GM21390 (cell line): ENCODE data around the gene HHAT.
"Not testable (repeated sequence)": the region's sequence is repeated elsewhere in the genome, so short reads cannot be mapped to it uniquely, and the experiment has no call there.

Experiments used
- ATAC-seq: cut with Tn5 transposase; IDR thresholded peaks from one replicate; pipeline ENCODE4 v1.9.1; 2021; ENCODE audit not compliant: unreplicated experiment

Gene HHAT

DNA sequence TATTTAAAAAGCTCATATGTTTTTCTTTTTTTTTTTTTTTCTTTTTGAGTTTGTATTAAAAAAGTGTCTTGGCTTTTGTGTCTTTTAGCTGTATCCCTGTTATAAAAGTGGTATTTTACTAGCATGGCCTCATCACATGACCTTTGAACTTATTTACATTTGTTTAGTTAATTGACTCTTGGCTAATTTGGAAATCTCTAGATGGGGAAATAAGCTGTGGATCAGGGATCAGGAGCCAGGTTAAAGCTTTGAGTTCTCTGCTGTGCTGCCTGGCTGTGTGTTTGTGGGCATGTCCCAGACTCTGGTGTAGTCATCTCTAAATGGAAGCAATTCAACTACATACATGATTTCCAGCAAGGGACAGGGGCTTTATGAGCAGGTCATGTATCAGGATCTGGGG lies 56.5 kb downstream of the HHAT start:
- ATAC-seq, result no peak

DNA sequence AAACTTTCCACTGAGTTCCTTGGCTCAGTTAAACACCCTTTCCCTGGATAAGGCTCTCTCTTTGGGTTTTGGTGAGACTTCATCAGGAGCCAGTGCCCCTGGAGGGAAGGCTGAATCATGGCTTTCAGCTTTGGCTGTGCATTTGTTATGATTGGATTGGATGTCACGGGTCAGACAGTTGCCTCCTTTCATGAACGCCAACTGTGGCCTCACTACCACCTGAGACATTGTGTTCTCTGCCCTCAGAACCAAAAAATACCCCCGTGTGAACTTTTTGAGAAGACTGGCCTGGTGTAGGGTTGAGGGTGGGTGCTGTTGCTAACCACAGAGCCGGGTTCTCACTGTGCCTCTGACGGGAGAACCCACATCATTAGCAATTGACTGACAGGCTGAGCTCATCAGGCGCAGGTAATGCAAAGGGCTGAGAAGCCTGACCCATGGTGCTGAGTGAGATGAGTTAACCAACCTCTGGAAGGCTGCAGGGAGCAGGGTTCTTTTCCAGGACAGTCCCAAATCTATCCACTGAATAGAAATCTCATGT lies 65.6 kb downstream of the HHAT start:
- no peak for ATAC-seq

- ATAC-seq, result no peak
Measured at GRCh38 chr1:210396541-210396940, 67.8 kb downstream of the HHAT start.

DNA sequence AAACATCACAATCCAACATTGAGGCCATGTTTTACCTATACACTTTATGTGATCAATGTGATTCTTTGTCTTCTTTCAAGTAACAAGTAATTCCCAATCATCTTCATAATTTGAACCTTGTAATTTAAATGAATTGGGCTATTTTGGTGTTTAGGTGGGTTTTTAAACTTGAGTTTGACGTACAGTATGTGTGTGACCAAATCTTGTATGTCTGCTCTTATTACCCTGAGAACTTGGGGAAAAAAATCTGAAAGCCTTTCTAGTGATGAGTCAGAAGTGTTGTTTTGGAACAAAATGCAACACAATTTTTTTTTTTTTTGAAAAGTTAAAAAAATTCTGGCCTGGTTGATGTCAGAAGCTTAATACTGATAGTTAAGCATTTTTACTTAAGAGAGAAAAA lies 68.5 kb downstream of the HHAT start:
- ATAC-seq, result no peak

DNA sequence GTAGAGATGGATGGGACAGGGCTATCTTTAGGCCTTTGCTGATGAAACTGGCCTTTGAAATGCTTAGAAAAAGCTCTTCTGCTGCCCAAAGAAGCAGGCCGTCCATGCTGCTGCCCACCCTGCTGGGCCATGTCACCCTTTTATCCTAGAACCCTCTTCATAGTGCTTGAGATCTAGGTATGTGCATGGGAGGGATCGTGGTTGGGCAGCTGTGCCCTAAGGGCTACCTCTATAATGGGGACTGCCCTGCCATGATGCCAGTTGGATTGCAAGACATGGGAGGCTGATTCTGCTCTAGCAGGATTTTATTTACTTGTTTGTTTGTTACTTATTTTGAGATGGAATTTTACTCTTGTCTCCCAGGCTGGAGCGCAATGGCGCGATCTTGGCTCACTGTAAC lies 69.0 kb downstream of the HHAT start:
- no peak for ATAC-seq

GRCh38 chr1:210398466-210398865 lies 69.8 kb downstream of the HHAT start:
- no peak for ATAC-seq

- peak; percentile 96 for ATAC-seq
Measured at GRCh38 chr1:210400043-210400840, 71.5 kb downstream of the HHAT start.

- ATAC-seq, result no peak
Measured at GRCh38 chr1:210402560-210402959, 73.9 kb downstream of the HHAT start.

DNA sequence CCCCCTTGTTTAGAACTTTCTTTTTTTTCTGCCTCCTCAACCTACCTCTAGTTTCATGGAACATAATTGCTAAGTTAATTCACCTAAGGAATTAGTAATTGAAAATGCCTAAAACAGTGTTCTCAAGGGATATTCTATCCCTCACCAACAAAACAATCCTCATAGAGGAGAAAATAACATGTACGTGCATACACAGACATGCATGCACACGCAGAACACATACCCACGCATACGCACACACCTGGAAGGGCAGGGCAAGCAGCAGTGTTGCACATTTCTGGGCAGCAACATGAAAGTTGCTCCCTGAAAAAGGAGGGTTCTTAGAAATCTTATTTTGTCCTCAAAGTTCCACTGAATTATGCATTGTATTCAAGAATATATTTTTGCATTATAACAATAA lies 76.6 kb downstream of the HHAT start:
- ATAC-seq, result no peak

DNA sequence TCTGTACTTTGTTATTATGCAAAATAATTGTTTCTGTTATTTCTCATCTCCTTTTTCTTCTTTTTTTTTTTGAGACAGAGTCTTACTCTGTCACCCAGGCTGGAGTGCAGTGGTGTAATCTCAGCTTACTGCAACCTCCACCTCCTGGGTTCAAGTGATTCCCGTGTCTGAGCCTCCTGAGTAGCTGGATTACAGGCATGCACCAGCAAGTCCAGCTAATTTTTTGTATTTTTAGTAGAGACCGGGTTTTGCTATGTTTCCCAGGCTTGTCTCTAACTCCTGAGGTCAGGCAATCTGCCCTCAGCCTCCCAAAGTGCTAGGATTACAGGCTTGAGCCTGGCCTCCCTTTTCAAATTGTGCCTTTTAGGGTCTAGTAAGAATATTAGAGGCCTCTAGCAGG lies 77.6 kb downstream of the HHAT start:
- ATAC-seq, result not testable (repeated sequence)

GRCh38 chr1:210407207-210407886 lies 78.6 kb downstream of the HHAT start:
- peak; percentile 82 for ATAC-seq

DNA sequence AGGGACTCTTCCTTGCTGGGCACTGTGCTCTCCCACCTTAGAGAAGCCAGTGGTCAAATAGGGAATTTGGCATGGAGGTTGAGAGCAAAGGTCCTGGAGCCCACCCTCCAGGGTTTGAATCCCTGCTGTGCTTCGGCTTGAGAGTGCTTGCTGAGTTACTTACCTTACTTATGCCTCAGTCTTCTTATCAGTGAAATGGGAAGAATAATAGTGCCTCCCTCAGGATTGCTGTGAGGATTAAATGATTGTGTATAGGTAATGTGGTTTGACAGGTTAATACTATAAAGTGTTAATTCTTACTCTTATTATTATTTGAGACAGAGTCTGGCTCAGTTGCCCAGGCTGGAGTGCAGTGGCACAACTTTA lies 79.2 kb downstream of the HHAT start:
- no peak for ATAC-seq

DNA sequence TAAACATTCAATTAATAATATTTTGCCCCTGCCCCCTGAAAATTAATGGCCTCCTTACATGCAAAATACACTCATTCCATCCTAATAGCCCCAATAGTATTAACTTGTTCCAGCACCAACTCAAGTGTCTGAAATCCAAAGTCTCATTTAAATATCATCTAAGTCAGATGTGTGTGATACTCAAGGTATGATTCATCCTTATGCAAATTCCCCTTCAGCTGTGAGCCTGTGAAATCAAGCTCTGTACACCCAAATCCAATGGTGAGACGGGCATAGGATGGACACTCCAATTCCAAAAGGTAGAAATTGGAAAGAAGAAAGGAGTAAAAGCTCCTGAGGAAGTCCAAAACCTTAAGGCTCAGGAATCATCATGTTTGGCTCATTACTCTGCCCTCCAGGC lies 83.5 kb downstream of the HHAT start:
- no peak for ATAC-seq

DNA sequence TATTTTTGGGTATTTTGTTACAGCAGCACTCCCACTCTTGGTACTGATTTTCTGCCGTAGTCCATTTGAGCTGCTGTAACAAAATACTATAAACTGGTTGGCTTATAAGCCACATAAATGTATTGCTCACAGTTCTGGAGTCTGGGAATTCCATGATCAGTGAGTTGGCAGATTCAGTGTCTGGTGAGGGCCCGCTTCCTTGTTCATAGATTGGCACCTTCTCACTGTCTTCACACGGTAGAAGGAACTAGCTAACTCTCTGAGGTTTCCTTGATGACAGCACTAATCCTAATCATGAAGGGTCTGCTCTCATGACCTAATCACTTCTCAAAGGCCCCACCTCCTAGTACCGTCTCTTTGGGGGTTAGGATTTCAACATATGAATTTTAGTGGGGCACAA lies 85.2 kb downstream of the HHAT start:
- no peak for ATAC-seq

- ATAC-seq, result no peak
Measured at GRCh38 chr1:210415846-210416448, 87.2 kb downstream of the HHAT start.

- no peak for ATAC-seq
Measured at GRCh38 chr1:210416681-210417080, 88.0 kb downstream of the HHAT start.

GRCh38 chr1:210417881-210418280 lies 89.2 kb downstream of the HHAT start:
- ATAC-seq, result no peak

- ATAC-seq, result no peak
Measured at GRCh38 chr1:210418863-210419650, 90.4 kb downstream of the HHAT start.

DNA sequence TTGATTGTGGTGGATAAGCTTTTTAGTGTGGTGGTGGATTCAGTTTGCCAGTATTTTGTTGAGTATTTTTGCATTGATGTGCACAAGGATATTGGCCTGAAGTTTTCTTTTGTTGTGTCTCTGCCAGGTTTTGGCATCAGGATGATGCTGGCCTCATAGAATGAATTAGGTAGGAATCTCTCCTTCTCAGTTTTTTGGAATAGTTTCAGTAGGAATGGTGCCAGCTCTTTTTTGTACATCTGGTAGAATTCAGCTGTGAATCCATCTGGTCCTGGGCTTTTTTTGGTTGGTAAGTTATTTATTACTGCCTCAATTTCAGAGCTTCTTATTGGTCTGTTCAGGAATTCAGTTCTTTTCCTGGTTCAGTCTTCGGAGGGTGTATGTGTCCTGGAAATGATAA lies 98.0 kb downstream of the HHAT start:
- ATAC-seq, result not testable (repeated sequence)

GRCh38 chr1:210428696-210429095 lies 100.0 kb downstream of the HHAT start:
- ATAC-seq, result no peak

DNA sequence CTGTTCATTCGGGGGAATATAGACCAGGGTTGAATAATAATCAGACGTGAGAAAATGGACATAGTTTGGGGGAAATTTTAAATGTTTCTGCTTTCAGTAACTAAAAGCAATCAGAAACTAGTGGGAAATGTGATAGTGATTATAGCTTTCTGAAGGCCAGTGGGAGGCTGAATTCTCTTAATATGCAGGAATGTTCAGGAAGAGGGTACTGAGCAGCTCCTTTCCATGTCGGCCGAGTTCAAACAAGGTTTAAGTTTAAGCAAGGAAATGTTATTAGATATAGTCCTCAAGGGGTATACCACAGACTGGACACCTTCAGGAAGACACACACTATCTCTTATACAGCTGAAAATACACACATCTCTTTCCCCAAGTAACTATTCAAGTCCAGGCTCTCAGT lies 105.5 kb downstream of the HHAT start:
- no peak for ATAC-seq
